Transverse colon (tissue), 3 donors: ENCODE results near the gene NEK7.

Source experiments
- EP300 ChIP-seq: sonication (generic); formaldehyde crosslinking; IDR thresholded peaks from one replicate; pipeline ENCODE4 v1.6.1; 2017; ENCODE audit warnings: antibody characterized with exemption, low read depth
- POLR2A ChIP-seq: fragments of 450-650 bp; IDR thresholded peaks from one replicate; pipeline ENCODE4 v1.6.1; 2016; ENCODE audit warnings: antibody characterized with exemption, mild to moderate bottlenecking, moderate library complexity
- TF ChIP-seq, protein P1 (sequence below), 5 experiments: fragments of 200-600 bp in 3 of 5; fragments of 450-650 bp in 2 of 5; sonication (generic) in 3 of 5; IDR thresholded peaks; 1 replicate in 2 of 5; 2 replicates in 3 of 5; pipeline ENCODE4 v1.5.1; 2016 to 2017; ENCODE audit warnings: antibody characterized with exemption in 5 of 5, inconsistent platforms in 3 of 5, mild to moderate bottlenecking in 2 of 5, moderate library complexity in 1 of 5

DNA sequence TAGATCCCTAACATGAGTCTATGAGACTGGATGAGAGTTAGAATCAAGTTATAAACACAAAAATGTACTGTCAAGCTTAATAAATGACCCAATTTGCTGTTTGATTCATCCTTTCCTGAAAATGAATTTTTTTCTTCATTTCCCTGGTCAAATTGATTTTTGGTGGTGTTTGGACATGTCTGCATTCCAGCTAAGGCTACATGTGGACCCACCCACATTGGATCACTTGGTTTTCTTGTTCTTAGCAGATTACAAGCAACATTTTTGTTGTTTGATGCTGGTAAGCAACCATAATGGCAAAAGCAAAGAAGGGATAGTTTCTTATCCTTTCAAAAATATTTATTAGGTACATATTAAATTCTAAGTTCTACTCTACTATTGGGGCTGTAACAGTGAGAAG, 181.1 kb downstream of the NEK7 start:
- TF ChIP-seq POLR2A (no peak), EP300 (no peak)
- TF ChIP-seq, protein P1, sequence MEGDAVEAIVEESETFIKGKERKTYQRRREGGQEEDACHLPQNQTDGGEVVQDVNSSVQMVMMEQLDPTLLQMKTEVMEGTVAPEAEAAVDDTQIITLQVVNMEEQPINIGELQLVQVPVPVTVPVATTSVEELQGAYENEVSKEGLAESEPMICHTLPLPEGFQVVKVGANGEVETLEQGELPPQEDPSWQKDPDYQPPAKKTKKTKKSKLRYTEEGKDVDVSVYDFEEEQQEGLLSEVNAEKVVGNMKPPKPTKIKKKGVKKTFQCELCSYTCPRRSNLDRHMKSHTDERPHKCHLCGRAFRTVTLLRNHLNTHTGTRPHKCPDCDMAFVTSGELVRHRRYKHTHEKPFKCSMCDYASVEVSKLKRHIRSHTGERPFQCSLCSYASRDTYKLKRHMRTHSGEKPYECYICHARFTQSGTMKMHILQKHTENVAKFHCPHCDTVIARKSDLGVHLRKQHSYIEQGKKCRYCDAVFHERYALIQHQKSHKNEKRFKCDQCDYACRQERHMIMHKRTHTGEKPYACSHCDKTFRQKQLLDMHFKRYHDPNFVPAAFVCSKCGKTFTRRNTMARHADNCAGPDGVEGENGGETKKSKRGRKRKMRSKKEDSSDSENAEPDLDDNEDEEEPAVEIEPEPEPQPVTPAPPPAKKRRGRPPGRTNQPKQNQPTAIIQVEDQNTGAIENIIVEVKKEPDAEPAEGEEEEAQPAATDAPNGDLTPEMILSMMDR (IDR thresholded peaks at IDR 0.05) = no peak
